ENCODE measurements around the gene NR2C2.

DNA sequence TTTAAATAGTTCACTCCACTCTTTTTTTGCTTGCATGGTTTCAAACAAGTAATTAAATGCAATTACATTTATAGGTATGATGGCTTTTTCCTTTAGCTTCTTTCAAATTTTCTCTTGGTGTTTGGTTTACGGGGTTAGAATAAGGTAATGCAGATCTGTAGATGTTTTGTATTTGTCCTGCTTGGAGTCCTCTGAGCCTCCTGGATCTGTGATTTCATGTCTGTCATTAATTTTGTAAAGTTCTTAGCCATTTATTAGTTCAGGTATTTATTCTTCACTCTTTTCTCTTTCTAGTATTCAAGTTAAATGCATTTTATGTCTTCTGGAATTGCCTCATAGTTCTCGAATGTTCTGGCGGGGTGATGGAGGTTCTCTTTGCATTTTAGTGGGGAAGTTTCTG lies 119.1 kb downstream of the NR2C2 start:
- TF ChIP-seq, protein P1, sequence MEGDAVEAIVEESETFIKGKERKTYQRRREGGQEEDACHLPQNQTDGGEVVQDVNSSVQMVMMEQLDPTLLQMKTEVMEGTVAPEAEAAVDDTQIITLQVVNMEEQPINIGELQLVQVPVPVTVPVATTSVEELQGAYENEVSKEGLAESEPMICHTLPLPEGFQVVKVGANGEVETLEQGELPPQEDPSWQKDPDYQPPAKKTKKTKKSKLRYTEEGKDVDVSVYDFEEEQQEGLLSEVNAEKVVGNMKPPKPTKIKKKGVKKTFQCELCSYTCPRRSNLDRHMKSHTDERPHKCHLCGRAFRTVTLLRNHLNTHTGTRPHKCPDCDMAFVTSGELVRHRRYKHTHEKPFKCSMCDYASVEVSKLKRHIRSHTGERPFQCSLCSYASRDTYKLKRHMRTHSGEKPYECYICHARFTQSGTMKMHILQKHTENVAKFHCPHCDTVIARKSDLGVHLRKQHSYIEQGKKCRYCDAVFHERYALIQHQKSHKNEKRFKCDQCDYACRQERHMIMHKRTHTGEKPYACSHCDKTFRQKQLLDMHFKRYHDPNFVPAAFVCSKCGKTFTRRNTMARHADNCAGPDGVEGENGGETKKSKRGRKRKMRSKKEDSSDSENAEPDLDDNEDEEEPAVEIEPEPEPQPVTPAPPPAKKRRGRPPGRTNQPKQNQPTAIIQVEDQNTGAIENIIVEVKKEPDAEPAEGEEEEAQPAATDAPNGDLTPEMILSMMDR (optimal IDR thresholded peaks at IDR 0.05 in 1 of 3, IDR thresholded peaks at IDR 0.05 in 1 of 3, conservative IDR thresholded peaks at IDR 0.05 in 1 of 3; ENCODE audit: extremely low read depth in 1 of 3, insufficient read depth in 2 of 3, low read length in 3 of 3) = no peak
- TF ChIP-seq EZH2 (IDR thresholded peaks at IDR 0.05; ENCODE audit: low read length) = no peak

All from keratinocyte (primary cell).